Fibroblast of gingiva (primary cell): Measurements from ENCODE around the gene IL3RA.
"Not testable (repeated sequence)": the region's sequence is repeated elsewhere in the genome, so short reads cannot be mapped to it uniquely, and the experiment has no call there.

Source experiments
- DNase-seq: peaks from one replicate; pipeline ENCODE4 v3.0.0-alpha.2; 2011; ENCODE audit warnings: low read depth

The IL3RA gene

DNA sequence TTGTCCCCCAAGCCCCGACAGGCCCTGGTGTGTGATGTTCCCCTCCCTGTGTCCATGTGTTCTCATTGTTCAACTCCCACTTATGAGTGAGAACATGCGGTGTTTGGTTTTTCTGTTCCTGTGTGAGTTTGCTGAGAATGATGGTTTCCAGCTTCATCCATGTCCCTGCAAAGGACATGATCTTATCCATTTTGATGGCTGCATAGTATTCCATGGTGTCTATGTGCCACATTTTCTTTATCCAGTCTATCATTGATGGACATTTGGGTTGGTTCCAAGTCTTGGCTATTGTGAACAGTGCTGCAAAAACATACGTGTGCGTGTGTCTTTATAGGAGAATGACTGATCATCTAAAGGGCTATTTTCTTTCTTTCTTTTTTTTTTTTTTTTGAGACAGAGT is 4.2 kb upstream of the IL3RA start:
- not testable (repeated sequence) for DNase-seq

DNA sequence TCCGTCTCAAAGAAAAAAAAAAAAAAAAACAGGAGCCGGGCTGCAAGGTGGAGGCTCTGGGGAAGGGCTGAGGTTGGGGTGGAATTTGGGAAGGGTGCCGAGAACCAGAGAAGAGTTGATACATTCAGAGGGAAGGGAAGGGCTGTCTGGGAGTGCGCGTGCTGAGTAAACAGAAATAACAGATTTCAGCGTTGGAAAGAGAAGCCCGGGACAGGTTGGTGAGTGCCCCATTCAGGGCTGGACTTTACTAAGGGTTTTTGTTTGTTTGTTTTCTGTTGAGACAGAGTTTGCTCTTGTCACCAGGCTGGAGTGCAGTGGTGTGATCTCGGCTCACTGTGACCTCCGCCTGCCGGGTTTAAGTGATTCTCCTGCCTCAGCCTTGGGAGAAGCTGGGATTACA is 1.7 kb upstream of the IL3RA start:
- DNase-seq = no peak

DNA sequence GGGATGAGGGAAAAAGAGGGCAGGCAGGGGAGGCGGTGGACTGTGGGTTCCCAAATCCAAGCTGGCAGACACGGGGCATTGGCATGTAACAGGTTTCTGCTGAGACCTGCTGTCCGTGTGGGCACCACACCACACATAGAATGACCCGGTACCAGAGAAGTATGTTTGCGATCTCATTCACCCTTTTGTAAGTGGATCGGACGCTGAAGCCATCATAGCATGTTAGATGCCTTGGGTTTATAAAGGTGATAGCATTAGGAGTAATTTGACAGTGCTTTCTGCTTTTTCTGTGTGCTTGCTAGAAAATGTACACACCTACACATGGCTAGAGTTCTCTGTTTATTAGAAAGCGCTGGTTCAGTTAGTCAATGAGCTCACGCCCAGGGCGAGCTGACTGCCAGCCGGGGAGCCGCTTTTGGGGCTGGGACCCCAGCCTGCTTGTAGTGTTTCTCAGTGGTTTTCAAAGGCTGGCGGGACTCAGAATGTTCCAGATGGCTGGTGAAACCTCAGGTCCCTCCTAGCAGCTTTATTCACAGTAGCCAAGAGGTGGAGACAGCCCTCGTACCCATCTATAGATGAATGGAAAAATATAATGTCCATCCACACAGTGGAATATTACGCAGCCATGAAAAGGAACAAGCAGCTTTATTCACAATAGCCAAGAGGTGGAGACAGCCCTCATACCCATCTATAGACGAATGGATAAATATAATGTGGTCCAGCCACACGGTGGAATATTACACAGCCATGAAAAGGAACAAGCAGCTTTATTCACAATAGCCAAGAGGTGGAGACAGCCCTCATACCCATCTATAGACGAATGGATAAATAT is 579 bp downstream of the IL3RA start:
- no peak for DNase-seq

DNA sequence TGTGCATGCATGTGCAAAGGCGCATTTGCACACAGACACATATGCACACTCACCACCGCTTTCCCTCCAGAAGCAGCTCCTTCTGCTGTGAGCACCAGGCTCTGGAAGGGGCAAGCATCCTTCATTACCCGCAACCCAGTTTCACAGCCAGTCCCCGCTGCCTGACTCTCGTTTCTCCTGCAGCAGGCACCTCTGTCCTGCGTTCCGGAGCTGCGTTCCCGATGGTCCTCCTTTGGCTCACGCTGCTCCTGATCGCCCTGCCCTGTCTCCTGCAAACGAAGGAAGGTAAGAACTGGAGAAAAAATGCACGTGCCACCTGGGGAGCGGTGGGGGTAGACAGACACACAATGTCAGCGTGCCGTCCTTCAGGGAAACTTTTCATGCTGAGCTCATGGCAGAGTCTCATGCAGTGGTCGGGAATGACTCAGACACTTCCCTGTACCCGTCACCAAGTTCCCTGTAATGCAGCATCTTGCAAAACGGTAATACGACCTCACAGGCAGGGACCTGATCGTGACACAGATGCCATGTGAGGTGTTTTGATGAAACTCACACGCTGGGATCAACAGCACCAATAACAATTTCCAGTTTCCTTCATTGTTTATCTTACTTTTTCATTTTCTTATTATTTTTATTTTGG is 5.1 kb downstream of the IL3RA start:
- DNase-seq = no peak

DNA sequence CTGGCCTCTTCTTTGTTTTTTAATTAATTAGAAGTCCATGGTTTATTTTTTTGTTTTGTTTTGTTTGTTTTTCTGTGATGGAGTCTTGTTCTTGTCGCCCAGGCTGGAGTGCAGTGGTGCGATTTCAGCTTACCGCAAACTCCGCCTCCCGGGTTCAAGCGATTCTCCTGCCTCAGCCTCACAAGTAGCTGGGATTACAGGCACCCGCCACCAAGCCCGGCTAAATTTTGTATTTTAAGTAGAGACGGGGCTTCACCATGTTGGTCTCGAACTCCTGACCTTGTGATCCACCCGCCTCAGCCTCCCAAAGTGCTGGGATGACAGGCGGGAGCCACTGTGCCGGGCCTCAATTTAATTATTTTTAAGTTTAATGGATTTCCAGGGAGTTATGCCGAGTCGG is 13.0 kb downstream of the IL3RA start:
- not testable (repeated sequence) for DNase-seq

DNA sequence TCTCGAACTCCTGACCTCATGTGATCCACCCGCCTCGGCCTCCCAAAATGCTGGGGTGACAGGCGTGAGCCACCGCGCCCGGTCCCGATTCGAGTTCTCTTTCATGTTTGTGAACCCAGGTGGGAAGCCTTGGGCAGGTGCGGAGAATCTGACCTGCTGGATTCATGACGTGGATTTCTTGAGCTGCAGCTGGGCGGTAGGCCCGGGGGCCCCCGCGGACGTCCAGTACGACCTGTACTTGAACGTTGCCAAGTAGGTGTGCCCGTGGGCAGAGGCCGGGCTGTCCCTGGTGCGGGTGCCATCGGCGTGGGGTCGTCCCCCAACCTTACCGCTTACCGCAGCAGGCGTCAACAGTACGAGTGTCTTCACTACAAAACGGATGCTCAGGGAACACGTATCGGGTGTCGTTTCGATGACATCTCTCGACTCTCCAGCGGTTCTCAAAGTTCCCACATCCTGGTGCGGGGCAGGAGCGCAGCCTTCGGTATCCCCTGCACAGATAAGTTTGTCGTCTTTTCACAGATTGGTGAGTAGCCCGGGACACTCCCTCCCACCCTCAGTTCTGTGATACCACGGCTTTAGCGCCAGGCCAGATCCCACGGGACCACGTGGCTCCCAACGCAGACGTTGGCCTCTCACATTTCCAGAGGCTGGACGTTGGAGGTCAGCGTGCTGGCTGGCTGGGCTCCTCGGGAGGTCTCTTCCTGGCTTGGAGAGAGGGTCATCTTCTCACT is 15.6 kb downstream of the IL3RA start:
- no peak for DNase-seq

DNA sequence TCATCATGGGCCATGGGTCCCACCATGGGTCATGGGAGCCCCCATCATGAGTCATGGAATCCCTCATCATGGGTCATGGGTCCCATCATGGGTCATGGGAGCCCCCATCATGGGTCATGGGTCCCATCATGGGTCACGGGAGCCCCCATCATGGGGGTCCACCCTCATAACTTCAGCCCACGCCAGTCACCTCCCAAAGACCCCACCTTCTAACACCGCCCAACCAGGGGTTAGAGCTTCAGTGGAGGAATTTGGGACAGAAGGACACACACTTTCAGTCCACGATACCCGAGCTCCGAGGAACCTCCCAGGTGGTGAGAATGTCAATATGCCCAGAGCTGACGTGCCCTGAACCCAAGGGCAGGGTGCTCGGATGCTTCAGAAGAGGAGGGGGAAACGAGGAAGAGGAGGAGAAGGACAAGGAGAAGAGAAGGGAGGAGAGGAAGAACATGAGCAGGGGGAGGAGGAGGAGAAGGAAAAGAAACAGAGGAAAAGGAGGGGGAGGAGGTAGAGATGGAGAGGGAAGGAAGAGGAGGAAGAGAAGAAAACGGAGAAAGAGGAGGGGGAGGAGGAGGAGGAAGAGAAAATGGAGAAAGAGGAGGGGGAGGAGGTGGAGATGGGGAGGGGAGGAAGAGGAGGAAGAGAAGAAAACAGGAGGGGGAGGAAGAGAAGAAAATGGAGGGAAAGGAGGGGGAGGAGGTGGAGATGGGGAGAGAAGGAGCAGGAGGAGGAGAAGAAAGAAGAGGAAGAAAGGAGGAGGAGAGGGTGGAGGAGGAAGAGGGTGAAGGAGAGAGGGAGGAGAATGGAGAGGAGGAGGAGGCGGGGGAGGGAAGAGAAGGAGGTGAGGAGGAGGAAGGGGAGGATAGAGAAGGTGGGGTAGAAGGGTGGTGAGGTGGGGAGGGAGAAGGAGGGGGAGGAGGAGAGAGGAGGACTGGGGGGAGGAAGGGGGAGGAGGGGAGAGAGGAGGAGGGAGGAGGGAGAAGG is 17.7 kb downstream of the IL3RA start:
- no peak for DNase-seq

DNA sequence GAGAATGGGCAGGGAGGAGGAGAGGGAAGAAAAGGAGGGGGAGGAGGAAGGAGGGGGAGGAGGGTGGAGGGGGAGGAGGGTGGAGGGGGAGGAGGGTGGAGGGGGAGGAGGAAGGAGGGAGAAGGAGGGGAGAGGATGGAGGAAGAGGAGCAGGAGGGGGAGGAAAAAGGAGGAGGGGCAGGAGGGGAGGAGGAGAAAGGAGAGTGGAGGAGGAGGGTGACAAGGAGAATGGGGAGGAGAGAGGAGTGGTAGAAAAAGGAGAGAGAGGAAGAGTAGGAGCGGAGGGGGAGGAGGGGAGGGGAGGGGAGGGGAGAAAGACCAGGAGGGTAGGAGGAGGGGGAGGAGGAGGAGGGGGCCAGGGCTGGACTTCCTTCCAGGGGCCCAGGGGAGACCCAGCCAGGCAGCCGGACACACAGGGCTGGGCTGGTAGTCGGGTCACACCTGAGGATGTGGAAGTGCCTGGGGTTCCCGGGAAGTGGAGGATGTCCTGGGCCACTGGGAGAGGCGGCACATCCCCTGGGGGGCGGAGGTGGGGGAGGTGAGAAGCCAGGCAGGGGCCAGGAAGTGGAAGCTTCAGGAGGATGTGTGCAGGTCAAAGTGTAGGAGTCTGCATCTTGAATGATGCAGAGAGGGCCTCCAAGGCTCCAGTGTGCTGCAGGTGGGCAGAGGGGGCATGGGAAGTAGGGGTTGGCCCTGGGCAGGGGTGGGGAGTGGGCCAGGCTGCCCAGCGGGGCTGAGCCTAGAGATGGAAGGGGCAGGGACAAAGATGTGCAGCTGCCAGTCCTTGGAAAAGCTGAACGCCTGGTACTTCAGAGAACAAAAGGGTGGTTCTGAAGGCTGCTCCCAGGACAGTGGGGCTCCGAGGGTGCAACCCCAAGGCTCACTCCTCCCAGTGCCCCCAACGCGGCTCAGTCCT is 18.8 kb downstream of the IL3RA start:
- DNase-seq = no peak

DNA sequence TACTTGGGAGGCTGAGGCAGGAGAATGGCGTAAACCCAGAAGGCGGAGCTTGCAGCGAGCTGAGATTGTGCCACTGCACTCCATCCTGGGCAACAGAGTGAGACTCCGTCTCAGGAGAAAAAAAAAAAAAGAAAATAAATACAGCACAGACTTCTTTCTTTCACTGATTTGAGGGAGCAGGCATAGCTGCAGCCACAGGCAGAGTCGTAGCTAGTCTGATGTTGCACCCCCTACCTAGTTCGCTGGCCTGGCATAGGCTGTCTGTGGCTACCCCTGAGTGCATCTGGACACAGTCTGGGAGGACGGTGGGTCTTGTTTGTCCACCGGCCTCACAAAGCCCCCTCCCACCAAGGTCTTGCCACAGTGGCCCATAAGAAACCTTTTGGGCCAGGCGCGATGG is 21.4 kb downstream of the IL3RA start:
- DNase-seq = no peak

DNA sequence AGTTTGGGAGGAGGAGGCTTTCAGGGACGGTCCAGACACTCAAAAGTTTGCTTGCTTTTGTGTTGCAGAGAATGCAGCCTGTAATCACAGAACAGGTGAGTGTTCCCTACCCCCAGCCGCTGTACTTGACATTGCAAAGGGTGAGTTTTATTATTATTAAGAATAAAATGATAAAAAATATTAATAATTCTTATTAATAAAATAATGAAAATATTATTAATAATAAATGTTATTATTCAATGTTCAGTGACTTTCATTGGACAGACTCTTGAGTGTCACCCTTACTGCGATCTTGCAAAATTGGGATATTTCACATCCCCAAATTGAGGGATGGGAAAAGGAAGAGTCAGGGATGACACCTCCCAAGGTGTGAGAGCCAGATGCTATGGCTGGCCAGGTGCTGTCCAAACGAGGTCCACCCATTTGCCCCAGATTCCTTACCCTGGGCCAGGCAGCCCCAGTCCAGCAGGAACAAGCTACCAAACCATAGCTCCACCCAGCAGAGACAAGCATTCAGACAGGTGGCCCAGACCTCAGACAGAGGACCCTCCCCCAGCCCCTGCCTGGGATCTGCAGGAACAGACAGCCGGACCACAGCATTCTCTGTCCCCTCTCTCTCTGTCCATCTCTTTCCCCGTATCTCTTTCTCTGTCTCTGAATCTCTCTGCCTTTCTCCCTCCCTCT is 22.4 kb downstream of the IL3RA start:
- no peak for DNase-seq

DNA sequence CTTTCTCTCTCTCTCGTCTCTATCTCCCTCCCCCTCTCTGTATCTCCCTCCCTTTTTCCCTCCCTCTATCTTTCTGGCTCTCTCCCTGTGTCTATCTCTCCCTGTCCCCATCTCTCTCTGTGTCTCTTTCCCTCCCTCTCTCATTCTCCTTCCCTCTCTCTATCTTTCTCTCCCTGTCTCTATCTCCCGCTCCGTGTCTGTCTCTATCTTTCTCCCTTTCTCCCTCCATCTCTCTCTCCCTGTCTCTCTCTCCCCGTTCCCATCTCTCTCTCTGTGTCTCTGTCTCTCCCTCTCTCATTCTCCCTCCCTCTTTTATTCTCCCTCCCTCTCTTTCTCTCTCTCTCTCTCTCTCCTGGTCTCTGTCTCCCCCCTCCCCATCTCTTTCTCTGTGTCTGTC is 22.9 kb downstream of the IL3RA start:
- DNase-seq = no peak

DNA sequence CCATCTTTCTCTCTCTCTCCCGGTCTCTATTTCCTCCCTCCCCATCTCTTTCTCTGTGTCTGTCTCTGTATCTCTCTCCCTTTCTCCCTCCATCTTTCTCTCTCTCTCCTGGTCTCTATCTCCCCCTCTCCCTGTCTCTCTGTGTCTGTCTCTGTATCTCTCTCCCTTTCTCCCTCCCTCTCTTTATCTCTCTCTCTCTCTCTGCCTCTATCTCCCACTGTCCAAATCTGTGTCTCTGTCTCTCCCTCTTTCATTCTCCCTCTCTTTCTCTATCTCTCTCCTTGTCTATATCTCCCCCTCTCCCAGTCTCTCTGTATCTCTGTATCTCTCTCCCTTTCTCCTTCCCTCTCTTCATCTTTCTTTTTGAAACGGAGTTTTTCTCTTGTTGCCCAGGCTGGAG is 23.6 kb downstream of the IL3RA start:
- DNase-seq = no peak

DNA sequence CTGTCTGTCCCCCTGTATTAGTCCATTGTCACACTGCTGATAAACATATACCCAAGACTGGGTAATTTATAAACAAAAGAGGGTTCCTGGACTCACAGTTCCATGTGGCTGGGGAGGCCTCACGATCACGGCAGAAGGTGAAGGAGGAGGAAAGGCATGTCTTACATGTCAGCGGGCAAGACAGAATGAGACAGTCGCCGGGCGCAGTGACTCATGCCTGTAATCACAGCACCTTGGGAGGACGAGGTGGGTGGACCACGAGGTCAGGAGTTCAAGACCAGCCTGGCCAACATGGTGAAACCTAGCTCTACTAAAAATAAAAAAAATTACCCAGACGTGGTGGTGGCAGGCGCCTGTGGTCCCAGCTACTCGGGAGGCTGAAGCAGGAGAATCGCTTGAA is 24.7 kb downstream of the IL3RA start:
- no peak for DNase-seq

DNA sequence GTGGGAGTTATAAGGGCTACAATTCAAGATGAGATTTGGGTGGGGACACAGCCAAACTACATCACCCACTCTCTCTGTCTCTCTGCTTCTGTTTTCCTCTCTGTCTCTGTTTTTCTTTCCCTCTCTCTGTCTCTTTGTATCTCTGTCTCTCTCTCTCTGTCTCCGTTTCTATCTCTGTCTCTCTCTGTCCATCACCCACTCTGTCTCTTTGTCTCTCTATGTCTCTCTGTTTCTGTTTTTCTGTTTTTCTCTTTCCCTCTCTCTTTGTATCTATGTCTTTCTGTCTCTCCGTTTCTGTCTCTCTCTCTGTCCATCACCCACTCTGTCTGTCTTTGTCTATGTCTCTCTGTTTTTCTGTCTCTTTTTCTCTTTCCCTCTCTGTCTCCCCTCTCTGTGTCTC is 25.3 kb downstream of the IL3RA start:
- no peak for DNase-seq

DNA sequence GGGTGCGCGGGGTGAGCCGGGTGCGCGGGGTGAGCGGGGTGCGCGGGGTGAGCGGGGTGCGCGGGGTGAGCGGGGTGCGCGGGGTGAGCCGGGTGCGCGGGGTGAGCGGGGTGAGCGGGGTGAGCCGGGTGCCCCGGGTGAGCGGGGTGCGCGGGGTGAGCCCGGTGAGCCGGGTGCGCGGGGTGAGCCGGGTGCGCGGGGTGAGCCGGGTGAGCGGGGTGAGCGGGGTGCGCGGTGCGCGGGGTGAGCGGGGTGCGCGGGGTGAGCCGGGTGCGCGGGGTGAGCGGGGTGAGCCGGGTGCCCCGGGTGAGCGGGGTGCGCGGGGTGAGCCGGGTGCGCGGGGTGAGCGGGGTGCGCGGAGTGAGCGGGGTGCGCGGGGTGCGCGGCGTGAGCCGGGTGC is 29.8 kb downstream of the IL3RA start:
- DNase-seq = not testable (repeated sequence)

DNA sequence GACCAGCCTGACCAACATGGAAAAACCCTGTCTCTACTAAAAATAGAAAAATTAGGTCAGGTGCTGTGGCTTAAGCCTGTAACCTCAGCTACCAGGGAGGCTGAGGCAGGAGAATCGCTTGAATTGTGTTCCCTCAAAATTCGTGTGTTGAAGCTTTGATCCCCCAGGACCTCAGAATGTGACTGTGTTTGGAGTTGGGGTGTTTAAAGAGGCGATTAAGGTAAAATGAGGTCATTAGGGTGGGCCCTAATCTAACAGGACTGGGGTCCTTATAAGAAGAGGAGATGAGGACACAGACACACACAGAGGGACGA is 31.8 kb downstream of the IL3RA start:
- no peak for DNase-seq

DNA sequence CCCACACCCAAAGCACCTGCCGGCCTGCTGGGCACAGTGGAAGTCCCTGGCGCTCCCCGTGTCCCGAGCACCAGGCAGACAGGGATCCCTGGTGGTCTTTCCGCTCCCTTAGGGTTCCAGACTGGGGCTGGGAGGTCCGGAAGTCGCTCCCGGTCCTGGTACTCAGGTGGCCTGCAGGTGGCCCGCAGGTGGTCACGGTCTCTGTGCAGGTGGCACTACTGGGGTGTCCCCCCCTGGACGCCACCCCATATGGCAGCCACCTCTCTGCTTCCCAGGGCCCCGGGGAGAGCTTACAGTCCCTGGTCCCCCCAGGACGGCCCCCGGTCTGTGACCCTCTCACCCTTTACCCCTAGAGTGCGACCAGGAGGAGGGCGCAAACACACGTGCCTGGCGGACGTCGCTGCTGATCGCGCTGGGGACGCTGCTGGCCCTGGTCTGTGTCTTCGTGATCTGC is 41.7 kb downstream of the IL3RA start:
- no peak for DNase-seq

DNA sequence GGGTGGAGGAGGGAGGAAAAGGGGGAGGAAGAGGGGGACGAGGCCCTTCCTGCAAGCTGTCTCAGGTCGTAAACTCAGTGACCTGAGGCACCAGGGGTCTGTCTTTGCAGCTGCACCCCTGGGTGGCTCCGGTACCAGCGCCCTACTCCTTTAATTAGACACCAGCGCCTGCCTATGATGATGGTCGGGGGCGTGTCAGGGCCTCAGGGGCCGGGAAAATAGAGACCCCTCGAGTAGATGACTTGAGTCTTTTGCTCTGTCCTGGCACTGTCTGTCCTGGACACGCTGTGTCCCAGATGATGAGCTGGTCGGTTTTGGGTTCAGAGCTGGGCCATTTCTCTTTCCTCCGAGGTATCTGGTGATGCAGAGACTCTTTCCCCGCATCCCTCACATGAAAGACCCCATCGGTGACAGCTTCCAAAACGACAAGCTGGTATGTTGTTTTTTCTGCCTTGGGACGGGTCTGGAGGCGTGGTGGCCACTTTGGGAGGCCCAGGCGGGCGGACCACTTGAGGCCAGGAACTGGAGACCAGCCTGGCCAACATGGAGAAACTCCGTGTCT is 44.2 kb downstream of the IL3RA start:
- DNase-seq = no peak

DNA sequence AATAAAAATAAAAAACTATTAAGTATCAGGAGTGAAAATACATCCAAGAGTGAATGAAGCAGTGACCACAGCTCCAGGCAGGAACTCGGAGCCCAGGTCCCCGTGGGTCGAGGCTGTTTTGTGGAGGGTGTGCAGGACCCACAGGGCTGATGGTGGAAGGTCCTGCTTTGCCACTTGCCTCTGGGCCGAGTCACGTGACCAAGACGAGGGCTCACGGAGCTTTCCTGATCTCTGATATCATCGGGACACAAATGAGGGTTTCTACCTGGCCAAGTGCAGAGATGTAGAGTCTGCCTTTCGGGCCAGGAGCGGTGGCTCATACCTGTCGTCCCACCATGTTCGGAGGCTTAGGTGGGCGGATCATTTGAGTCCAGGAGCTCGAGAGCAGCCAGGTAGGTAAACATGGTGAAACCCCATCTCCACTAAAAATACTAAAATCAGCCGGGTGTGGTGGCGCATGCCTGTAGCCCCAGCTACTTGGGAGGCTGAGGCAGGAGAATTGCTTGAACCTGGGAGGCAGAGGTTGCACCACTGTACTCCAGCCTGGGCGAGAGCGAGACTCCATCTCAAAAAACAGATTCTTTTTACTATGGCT is 48.2 kb downstream of the IL3RA start:
- no peak for DNase-seq
